ENCODE measurements around the gene MACROD2.

Gene MACROD2

DNA sequence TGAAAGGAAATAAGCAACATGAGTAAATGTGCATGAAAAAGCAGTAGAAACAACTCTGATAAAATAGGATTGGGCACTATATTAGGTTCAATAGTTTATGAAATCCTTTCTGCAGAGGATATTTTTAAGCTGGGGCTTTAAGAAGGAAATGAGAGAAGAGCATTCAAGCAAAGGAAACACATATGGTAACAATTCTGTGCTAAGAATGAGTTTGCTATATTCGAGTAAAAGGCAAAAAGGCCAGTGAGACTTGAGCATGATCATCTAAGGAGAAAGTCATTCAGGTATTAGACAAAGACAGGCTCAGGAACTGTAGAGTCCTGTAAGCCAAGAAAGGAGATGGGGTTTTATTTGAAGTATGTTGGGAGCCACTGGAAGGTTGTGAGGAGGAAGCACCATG is 729.2 kb downstream of the MACROD2 start:
- H3K27me3 ChIP-seq: no peaks in the 10 kb centered on the region
- TF ChIP-seq, protein P1, sequence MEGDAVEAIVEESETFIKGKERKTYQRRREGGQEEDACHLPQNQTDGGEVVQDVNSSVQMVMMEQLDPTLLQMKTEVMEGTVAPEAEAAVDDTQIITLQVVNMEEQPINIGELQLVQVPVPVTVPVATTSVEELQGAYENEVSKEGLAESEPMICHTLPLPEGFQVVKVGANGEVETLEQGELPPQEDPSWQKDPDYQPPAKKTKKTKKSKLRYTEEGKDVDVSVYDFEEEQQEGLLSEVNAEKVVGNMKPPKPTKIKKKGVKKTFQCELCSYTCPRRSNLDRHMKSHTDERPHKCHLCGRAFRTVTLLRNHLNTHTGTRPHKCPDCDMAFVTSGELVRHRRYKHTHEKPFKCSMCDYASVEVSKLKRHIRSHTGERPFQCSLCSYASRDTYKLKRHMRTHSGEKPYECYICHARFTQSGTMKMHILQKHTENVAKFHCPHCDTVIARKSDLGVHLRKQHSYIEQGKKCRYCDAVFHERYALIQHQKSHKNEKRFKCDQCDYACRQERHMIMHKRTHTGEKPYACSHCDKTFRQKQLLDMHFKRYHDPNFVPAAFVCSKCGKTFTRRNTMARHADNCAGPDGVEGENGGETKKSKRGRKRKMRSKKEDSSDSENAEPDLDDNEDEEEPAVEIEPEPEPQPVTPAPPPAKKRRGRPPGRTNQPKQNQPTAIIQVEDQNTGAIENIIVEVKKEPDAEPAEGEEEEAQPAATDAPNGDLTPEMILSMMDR (IDR thresholded peaks at IDR 0.05; ENCODE audit: low read depth, low read length): no peak
- no peak for DNase-seq

GRCh38 chr20:14726591-14726990 is 731.3 kb downstream of the MACROD2 start:
- no peak for DNase-seq
- TF ChIP-seq, protein P1 (IDR thresholded peaks at IDR 0.05; ENCODE audit: low read depth, low read length): no peak
- Histone ChIP-seq H3K27me3 (no peaks in the 10 kb centered on the region), H3K36me3 (no peaks in the 10 kb centered on the region), H3K4me1 (no peaks in the 10 kb centered on the region), H3K9me3 (no peaks in the 10 kb centered on the region), H3K4me3 (ENCODE audit: low read depth, low read length) (no peak overlapping the region)

More for the DNA sequence above, 729.2 kb downstream of the MACROD2 start:
- no peaks in the 10 kb centered on the region for H3K9me3 ChIP-seq
- H3K36me3 ChIP-seq: no peaks in the 10 kb centered on the region
- H3K4me3 ChIP-seq (ENCODE audit: low read depth, low read length): no peak overlapping the region
- H3K4me1 ChIP-seq: no peaks in the 10 kb centered on the region

DNA sequence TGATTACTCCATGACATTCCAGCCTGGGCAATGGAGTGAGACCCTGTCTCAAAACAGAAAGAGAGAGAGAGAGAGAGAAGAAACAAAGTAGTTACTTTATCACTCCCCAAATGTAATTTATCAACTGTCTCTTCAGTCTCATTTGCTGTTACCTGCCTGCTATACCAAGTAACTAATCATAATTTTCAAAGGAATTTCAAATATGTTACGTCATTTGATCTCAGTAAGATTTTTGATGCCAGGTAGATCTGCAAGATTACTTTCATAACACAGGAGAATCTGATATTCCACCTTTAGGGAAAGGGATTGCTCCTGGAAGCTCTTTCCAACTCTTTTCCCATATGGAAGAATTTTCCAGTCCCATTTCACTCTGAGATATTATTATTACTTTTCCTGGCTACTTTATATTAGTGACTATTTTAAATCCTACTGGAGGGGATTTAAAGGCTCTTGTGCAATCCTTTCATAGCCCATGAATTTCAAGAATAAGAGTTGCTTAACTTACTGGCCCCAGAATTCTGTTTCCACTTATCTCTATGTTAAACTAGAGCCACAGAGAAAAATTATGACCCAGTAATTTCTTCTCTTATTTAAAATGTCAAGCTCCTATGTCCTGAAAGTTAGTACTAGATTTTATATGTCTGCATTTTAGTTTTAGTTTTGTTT is 732.3 kb downstream of the MACROD2 start:
- no peak for DNase-seq
- TF ChIP-seq, protein P1 (IDR thresholded peaks at IDR 0.05; ENCODE audit: low read depth, low read length): no peak
- no peaks in the 10 kb centered on the region for H3K9me3 ChIP-seq
- no peaks in the 10 kb centered on the region for H3K27me3 ChIP-seq
- no peaks in the 10 kb centered on the region for H3K36me3 ChIP-seq
- H3K4me1 ChIP-seq: no peaks in the 10 kb centered on the region
- H3K4me3 ChIP-seq (ENCODE audit: low read depth, low read length): no peak overlapping the region

- TF ChIP-seq, protein P1 (IDR thresholded peaks at IDR 0.05; ENCODE audit: low read depth, low read length): no peak
- Histone ChIP-seq H3K27me3 (no peaks in the 10 kb centered on the region), H3K9me3 (no peaks in the 10 kb centered on the region), H3K4me1 (no peaks in the 10 kb centered on the region), H3K4me3 (ENCODE audit: low read depth, low read length) (no peak overlapping the region), H3K36me3 (no peaks in the 10 kb centered on the region)
- no peak for DNase-seq
Observed at GRCh38 chr20:14729390-14729789, 734.1 kb downstream of the MACROD2 start.

- no peaks in the 10 kb centered on the region for H3K4me1 ChIP-seq
- H3K27me3 ChIP-seq: no peaks in the 10 kb centered on the region
- H3K36me3 ChIP-seq: no peaks in the 10 kb centered on the region
- no peaks in the 10 kb centered on the region for H3K9me3 ChIP-seq
- TF ChIP-seq, protein P1 (IDR thresholded peaks at IDR 0.05; ENCODE audit: low read depth, low read length): no peak
- H3K4me3 ChIP-seq (ENCODE audit: low read depth, low read length): no peak overlapping the region
- no peak for DNase-seq
Observed at GRCh38 chr20:14732343-14732742, 737.0 kb downstream of the MACROD2 start.

- DNase-seq: no peak
Observed at GRCh38 chr20:14732996-14733395, 737.7 kb downstream of the MACROD2 start.

More at GRCh38 chr20:14732996-14733395, 737.7 kb downstream of the MACROD2 start:
- Histone ChIP-seq H3K4me1 (no peaks in the 10 kb centered on the region), H3K36me3 (no peaks in the 10 kb centered on the region), H3K4me3 (ENCODE audit: low read depth, low read length) (no peak overlapping the region), H3K27me3 (no peaks in the 10 kb centered on the region), H3K9me3 (no peaks in the 10 kb centered on the region)
- TF ChIP-seq, protein P1 (IDR thresholded peaks at IDR 0.05; ENCODE audit: low read depth, low read length): no peak
